22Rv1 (cell line): ENCODE results near the gene PVR.

Experiments used
- CTCF ChIP-seq: fragments of 450-650 bp; IDR thresholded peaks from 2 replicates; pipeline ENCODE4 v1.5.1; 2017; ENCODE audit warnings: mild to moderate bottlenecking
- ZFX ChIP-seq: fragments of 450-650 bp; IDR thresholded peaks from 2 replicates; pipeline ENCODE4 v1.6.1; 2017; ENCODE audit warnings: antibody characterized with exemption, borderline replicate concordance

GRCh38 chr19:44640518-44640917 lies 3.2 kb upstream of the PVR start:
- TF ChIP-seq CTCF (no peak), ZFX (no peak)
